ENCODE results near the gene PRELID3B. TPM values are rescaled to one million over a fixed set of nuclear protein-coding genes. Genes with fewer than 3 reads are reported as not detected.

The PRELID3B gene
- total and polyA plus RNA-seq, 2 of the 13 experiments (the other 11 are each of a cell fraction or from before 2014, with no cell fraction given) = 23.3 to 42.6 TPM

GRCh38 chr20:59010321-59010994 is 32.1 kb downstream of the PRELID3B start (continued):
- TF ChIP-seq, protein P1, sequence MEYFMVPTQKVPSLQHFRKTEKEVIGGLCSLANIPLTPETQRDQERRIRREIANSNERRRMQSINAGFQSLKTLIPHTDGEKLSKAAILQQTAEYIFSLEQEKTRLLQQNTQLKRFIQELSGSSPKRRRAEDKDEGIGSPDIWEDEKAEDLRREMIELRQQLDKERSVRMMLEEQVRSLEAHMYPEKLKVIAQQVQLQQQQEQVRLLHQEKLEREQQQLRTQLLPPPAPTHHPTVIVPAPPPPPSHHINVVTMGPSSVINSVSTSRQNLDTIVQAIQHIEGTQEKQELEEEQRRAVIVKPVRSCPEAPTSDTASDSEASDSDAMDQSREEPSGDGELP (IDR thresholded peaks at IDR 0.05; ENCODE audit: borderline replicate concordance, low read depth) = peak; percentile 49; the same call in 1 of the 2 replicates
- no peak for TF ChIP-seq U2AF1 (optimal IDR thresholded peaks at IDR 0.05; ENCODE audit: low read depth, low read length)
- TF ChIP-seq ATF7 (IDR thresholded peaks at IDR 0.05) = no peak
- 0 out of 2 replicates have a peak, but pooled peaks have one; percentile 50 for TF ChIP-seq ATF7 (CRISPR knock-in tag; IDR thresholded peaks at IDR 0.05)
- TF ChIP-seq ZNF788 (CRISPR knock-in tag; IDR thresholded peaks at IDR 0.05; ENCODE audit: borderline replicate concordance) = 0 out of 2 replicates have a peak, but pooled peaks have one; percentile 35
- no peak for TF ChIP-seq AKAP8 (CRISPR knock-in tag; IDR thresholded peaks at IDR 0.05)
- no peak for TF ChIP-seq MED13 (CRISPR knock-in tag; IDR thresholded peaks at IDR 0.05)
- peak; percentile 52; the same call in 1 of the 2 replicates for TF ChIP-seq ZNF337 (CRISPR knock-in tag; IDR thresholded peaks at IDR 0.05; ENCODE audit: borderline replicate concordance, low read depth)
- TF ChIP-seq PCBP2 (optimal IDR thresholded peaks at IDR 0.05; ENCODE audit: low read depth, low read length, poor library complexity, severe bottlenecking) = no peak
- TF ChIP-seq SMC3 (IDR thresholded peaks at IDR 0.05; ENCODE audit: low read length) = no peak
- peak; percentile 85 for TF ChIP-seq ZNF281 (CRISPR knock-in tag; IDR thresholded peaks at IDR 0.05; ENCODE audit: borderline replicate concordance)
- TF ChIP-seq LRRFIP1 (CRISPR knock-in tag; conservative IDR thresholded peaks at IDR 0.05) = no peak
- TF ChIP-seq ZNF570 (CRISPR knock-in tag; IDR thresholded peaks at IDR 0.05; ENCODE audit: borderline replicate concordance) = no peak
- TF ChIP-seq ZNF207 (IDR thresholded peaks at IDR 0.05; ENCODE audit: borderline replicate concordance) = no peak
- TF ChIP-seq MAZ (IDR thresholded peaks at IDR 0.05; ENCODE audit: borderline replicate concordance, low read depth, low read length) = no peak
- TF ChIP-seq MAZ (CRISPR knock-in tag; IDR thresholded peaks at IDR 0.05; ENCODE audit: low read depth) = no peak
- TF ChIP-seq KLF16 (CRISPR knock-in tag; IDR thresholded peaks at IDR 0.05) = no peak
- TF ChIP-seq CC2D1A (CRISPR knock-in tag; IDR thresholded peaks at IDR 0.05) = 0 out of 2 replicates have a peak, but pooled peaks have one; percentile 35
- TF ChIP-seq ZNF740 (CRISPR knock-in tag; IDR thresholded peaks at IDR 0.05) = no peak
- TF ChIP-seq TOE1 (CRISPR knock-in tag; IDR thresholded peaks at IDR 0.05) = no peak
- no peak for TF ChIP-seq SMAD9 (CRISPR knock-in tag; IDR thresholded peaks at IDR 0.05)
- no peak; the same call in 1 of the 2 replicates for TF ChIP-seq ELF3 (CRISPR knock-in tag; IDR thresholded peaks at IDR 0.05)
- no peak for TF ChIP-seq CREB1 (IDR thresholded peaks at IDR 0.05)
- no peak for TF ChIP-seq CREB1 (CRISPR knock-in tag; IDR thresholded peaks at IDR 0.05)
- TF ChIP-seq GABPA (IDR thresholded peaks at IDR 0.05; ENCODE audit: low read depth, low read length) = no peak
- no peak for TF ChIP-seq GABPA (CRISPR knock-in tag; IDR thresholded peaks at IDR 0.05; ENCODE audit: low read depth)

Measured in HepG2 (cell line).